GM12801 (cell line): ENCODE results near the gene MYLK.

ENCODE experiments used
- TF ChIP-seq, protein P1 (sequence below): IDR thresholded peaks from one replicate; pipeline ENCODE4 v1.5.1; 2011; ENCODE audit warnings: control low read depth; ENCODE audit not compliant: insufficient read length; ENCODE audit errors: extremely low read depth

Gene MYLK

DNA sequence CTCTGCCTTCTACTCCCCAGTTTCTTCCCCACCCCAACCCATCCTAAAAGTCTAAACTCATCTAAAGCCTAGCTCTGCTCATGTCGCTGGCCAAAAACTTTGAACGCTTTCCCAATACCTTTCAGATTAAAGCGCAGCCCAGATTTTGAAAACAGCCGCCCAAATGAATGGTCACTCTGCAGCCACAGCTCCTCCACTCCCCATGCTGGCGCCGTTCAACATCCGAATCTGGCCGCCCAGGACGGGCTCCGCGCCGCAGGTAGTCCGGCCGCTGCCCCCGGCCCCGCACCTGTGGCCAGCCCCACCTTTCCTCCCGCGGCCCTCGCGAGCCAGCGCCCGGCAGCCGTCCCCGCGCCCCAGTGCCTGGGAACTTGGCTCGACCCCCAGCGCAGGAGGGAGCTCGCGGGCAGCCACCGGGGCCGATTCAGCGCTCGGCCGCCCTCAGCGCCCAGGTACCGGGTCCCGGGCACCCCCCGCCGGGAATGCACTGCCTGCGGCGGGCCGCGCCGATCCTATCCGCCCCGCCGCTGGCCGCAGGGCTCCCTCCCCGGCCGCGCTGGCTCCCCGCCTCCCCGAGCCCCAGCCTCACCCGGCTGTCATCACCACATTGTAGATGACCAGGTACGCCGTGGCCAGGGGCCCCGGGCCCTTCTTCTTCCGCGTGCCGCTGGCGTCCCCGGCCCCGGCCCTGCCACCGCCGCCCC lies 299.7 kb downstream of the MYLK start:
- TF ChIP-seq, protein P1, sequence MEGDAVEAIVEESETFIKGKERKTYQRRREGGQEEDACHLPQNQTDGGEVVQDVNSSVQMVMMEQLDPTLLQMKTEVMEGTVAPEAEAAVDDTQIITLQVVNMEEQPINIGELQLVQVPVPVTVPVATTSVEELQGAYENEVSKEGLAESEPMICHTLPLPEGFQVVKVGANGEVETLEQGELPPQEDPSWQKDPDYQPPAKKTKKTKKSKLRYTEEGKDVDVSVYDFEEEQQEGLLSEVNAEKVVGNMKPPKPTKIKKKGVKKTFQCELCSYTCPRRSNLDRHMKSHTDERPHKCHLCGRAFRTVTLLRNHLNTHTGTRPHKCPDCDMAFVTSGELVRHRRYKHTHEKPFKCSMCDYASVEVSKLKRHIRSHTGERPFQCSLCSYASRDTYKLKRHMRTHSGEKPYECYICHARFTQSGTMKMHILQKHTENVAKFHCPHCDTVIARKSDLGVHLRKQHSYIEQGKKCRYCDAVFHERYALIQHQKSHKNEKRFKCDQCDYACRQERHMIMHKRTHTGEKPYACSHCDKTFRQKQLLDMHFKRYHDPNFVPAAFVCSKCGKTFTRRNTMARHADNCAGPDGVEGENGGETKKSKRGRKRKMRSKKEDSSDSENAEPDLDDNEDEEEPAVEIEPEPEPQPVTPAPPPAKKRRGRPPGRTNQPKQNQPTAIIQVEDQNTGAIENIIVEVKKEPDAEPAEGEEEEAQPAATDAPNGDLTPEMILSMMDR = no peak

DNA sequence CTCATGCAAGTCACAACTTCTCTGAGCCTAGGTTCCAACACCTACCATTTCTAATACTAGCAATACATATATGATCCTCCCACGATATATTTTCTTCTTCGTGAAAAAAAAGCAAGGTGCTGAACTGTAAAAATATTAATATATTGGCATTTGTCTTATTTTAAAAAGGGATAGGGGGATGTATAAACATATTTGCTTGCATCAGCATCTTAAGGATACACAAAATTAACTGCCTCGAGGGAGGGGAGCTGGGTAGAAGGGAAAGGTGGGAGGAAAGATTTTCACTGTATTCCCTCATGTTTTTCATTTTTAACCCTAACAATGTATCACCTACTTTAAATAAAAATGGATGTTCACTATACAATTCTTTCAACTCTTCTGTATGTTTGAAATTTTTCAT lies 300.6 kb downstream of the MYLK start:
- TF ChIP-seq, protein P1 = no peak

DNA sequence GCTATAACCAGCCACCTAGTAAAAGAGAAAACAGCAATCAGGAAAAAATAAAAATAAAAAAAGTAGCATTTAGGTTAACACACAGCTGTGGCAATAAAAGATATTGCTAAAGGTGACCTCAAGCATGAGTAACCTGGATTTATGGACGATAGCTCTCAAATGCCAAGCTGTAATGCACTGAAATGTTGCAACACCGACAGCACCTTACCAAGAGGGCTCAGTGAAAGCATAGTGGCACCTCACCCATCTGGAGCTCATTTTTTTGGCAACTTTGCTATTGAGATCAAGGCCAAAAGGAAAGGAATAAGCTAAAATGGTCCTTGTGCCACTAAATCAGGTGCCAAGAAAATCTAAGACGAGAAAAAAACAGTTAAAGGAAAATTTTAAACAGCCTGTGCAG lies 301.8 kb downstream of the MYLK start:
- TF ChIP-seq, protein P1 = no peak

DNA sequence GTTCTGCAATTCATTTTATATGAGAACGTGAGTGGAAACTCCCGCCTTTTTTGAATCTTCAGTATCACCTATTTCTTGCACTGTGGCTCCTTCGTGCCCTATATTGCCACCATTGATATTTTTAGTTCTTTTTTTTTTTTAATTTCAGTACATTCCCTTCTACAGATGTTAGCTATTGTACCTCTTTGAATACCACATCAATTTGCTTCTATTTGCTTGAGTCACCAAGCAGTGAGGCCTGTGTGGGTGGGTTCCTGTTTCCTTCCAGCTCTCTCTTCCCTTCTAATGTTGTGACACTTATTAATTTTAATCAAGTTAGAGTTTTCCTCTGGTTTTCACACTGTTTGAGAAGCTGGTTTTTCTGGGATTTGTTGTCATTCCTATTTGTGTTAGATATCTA lies 308.0 kb downstream of the MYLK start:
- TF ChIP-seq, protein P1 = no peak

DNA sequence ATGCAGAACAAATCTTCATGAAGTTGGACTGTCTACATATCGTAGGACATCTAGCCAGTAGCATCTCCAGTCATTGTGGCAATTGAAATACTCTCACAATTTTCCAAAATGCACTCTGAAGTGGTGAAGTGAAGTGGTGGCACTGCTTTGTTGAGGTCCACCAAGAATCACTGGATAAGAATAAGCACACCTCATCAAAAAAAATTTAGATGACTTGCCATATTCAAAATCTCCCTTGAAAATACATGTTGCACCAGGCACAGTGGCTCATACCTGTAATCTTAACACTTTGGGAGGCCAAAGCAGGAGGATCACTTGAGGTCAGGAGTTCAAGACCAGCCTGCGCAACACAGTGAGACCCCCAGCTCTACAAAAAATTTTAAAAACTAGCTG lies 312.2 kb downstream of the MYLK start:
- TF ChIP-seq, protein P1 = no peak

DNA sequence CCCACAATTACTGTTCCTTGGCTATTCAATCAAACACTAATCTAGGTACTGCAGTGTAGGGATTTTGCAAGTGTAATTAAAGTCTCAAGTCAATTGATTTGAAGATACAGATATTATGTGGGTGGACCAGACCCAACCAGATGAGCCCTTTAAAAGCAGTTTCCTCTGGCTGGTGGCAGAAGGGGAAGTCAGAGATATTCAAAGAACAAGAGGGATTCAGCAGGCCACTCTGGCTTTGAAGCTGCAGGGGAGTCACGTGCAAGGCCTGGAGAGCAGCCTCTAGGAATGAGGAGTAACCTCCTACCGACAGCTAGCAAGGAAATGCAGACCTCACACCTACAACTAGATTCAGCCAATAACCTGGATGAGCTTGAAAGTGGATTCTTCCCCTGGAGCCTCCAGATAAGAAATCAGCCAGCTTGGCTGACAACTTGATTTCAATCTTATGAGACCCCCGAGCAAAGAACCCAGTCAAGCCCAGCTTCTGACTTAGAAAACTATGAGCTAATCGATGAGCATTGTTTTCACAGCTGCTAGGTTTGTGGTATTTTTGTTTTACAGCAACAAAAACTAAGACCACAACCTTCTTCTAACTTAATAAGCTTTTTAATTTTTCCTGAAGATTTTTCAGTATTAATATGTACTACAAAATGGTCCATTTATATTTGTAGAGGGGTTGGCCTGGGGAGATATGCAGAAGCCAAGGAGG lies 312.7 kb downstream of the MYLK start:
- TF ChIP-seq, protein P1 = no peak

DNA sequence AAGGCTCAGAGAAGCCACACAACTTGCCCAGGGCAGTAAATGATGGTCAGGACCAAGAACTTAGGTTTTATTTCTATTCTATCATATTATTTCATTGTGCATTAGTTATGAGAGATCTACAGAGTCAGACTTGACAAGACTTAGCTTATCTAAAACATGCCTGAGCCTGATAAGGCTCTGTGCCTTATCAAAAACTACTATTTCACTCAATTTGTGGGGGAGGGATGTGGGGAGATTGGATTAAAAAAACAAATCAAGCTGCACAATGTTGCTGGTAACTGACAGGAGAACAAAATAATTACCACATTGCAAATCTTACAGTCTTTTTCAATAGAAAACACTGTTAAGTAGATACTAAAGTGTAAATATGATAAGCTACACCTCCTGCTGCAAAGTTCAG lies 315.3 kb downstream of the MYLK start:
- TF ChIP-seq, protein P1 = no peak
